HepG2 (cell line): Measurements from ENCODE around the gene ZNF77. TPM values are rescaled to one million over a fixed set of nuclear protein-coding genes. Genes with fewer than 3 reads are reported as not detected.

Experiments
- FOXC1 ChIP-seq: sonication (generic); formaldehyde crosslinking; IDR thresholded peaks from 2 replicates; pipeline ENCODE4 v1.8.0; 2022; ENCODE audit warnings: mild to moderate bottlenecking, missing genetic modification reagents, borderline replicate concordance
- GABPA ChIP-seq, 2 experiments: IDR thresholded peaks; 2 replicates each; pipeline ENCODE4 v1.6.1; 2011 to 2016; ENCODE audit warnings: low read depth in 2 of 2, low read length in 1 of 2, missing biosample characterization in 1 of 2, missing genetic modification characterization in 1 of 2
- HDAC2 ChIP-seq: sonication (generic); formaldehyde crosslinking; IDR thresholded peaks from 2 replicates; pipeline ENCODE4 v1.4.0; 2020; ENCODE audit warnings: missing genetic modification reagents
- NFIC ChIP-seq: IDR thresholded peaks from 2 replicates; pipeline ENCODE4 v1.6.1; 2012; ENCODE audit warnings: mild to moderate bottlenecking, low read length, inconsistent platforms
- RBAK ChIP-seq: sonication (generic); formaldehyde crosslinking; IDR thresholded peaks from 2 replicates; pipeline ENCODE4 v1.5.1; 2020; ENCODE audit warnings: mild to moderate bottlenecking, missing genetic modification reagents
- SMC3 ChIP-seq: IDR thresholded peaks from 2 replicates; pipeline ENCODE4 v1.6.1; 2011; ENCODE audit warnings: low read length, improper control_type of control experiment
- ZFX ChIP-seq: sonication (generic); formaldehyde crosslinking; IDR thresholded peaks from 2 replicates; pipeline ENCODE4 v1.4.0; 2020; ENCODE audit warnings: mild to moderate bottlenecking, low read depth, missing genetic modification reagents, moderate library complexity
- ZMYM3 ChIP-seq: sonication (generic); formaldehyde crosslinking; IDR thresholded peaks from 2 replicates; pipeline ENCODE4 v1.5.1; 2020; ENCODE audit warnings: mild to moderate bottlenecking, missing genetic modification reagents
- ZNF430 ChIP-seq: sonication (generic); formaldehyde crosslinking; IDR thresholded peaks from 2 replicates; pipeline ENCODE4 v1.9.0; 2021; ENCODE audit warnings: mild to moderate bottlenecking, missing genetic modification reagents
- ZNF7 ChIP-seq: IDR thresholded peaks from 2 replicates; pipeline ENCODE4 v1.6.1; 2016; ENCODE audit warnings: missing biosample characterization, missing genetic modification reagents
- polyA plus RNA-seq, 8 experiments: library from polyadenylated mRNA; depleted of rRNA in 3 of 8; stranded (reverse) in 7 of 8; unstranded in 1 of 8; fragments of >200 nt; fragmentation: Illumina TruSeq in 4 of 8; extraction: Trizol in 4 of 8; gene quantifications; 2 replicates each; pipeline versions ENCODE4 v1.2.1 to v1.2.3, GENCODE V29; 2011 to 2016; ENCODE audit warnings: low read depth in 4 of 8, missing spikeins in 1 of 8, mixed read lengths in 1 of 8; ENCODE audit not compliant: insufficient read depth in 1 of 8
- total RNA-seq, 5 experiments: library from RNA; depleted of rRNA; stranded (reverse); fragments of >200 nt; fragmentation: Illumina TruSeq; extraction: Trizol; gene quantifications; 2 replicates each; pipeline ENCODE4 v1.2.3, GENCODE V29; 2016; ENCODE audit warnings: low read depth in 1 of 5
- TF ChIP-seq, protein P1 (sequence below), 2 experiments: fragments of 450-650 bp in 1 of 2; sonication (generic) in 1 of 2; formaldehyde crosslinking in 1 of 2; IDR thresholded peaks; 2 replicates each; pipeline versions ENCODE4 v1.6.1 to v1.8.0; 2016 to 2022; ENCODE audit warnings: antibody characterized with exemption in 1 of 2, mild to moderate bottlenecking in 1 of 2, missing genetic modification reagents in 1 of 2
- TF ChIP-seq, protein P2 (sequence below): sonication (generic); formaldehyde crosslinking; IDR thresholded peaks from 2 replicates; pipeline ENCODE4 v1.5.0; 2020; ENCODE audit warnings: mild to moderate bottlenecking, missing genetic modification reagents
- TF ChIP-seq, protein P3 (sequence below): sonication (generic); formaldehyde crosslinking; IDR thresholded peaks from 2 replicates; pipeline ENCODE4 v1.5.0; 2020; ENCODE audit warnings: mild to moderate bottlenecking, missing genetic modification reagents, moderate library complexity
- TF ChIP-seq, protein P4 (sequence below): sonication (generic); formaldehyde crosslinking; IDR thresholded peaks from 2 replicates; pipeline ENCODE4 v1.8.0; 2022; ENCODE audit warnings: mild to moderate bottlenecking, missing genetic modification reagents, borderline replicate concordance

Gene ZNF77
- total and polyA plus RNA-seq, 2 of the 13 experiments (the other 11 are each of a cell fraction or from before 2014, with no cell fraction given) = 7.1 to 11.5 TPM

DNA sequence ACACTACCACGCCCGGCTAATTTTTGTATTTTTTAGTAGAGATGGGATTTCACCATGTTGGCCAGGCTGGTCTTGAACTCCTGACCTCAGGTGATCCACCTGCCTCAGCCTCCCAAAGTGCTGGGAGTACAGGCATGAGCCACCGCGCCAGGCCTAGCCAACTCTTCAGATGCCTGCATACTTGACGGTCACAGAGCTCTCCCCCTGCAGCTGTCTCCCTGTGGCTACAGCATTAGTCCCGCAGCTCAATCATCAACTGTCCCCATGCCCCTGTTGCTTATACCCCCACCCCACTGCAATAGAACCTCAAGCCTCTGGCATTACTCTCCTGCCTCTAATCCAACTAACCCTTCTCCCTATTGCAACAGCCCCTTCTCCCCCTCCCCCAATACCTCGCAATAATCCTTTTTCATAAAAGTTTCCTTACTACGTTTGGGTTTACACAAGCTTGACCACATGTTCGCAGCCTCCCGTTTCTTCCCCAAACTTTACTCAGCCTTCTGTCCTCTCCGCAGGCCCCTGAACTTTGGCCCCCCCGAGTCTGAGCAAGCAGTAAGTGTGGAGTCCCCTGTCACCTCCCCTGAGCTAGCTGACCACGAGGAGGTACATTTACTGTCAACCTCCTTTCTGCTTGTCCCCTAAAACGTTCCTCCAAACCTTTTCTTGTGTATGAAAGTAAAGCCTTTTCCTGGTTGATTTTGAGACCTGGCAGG is 1.7 kb downstream of the ZNF77 start (continued):
- TF ChIP-seq, protein P1, sequence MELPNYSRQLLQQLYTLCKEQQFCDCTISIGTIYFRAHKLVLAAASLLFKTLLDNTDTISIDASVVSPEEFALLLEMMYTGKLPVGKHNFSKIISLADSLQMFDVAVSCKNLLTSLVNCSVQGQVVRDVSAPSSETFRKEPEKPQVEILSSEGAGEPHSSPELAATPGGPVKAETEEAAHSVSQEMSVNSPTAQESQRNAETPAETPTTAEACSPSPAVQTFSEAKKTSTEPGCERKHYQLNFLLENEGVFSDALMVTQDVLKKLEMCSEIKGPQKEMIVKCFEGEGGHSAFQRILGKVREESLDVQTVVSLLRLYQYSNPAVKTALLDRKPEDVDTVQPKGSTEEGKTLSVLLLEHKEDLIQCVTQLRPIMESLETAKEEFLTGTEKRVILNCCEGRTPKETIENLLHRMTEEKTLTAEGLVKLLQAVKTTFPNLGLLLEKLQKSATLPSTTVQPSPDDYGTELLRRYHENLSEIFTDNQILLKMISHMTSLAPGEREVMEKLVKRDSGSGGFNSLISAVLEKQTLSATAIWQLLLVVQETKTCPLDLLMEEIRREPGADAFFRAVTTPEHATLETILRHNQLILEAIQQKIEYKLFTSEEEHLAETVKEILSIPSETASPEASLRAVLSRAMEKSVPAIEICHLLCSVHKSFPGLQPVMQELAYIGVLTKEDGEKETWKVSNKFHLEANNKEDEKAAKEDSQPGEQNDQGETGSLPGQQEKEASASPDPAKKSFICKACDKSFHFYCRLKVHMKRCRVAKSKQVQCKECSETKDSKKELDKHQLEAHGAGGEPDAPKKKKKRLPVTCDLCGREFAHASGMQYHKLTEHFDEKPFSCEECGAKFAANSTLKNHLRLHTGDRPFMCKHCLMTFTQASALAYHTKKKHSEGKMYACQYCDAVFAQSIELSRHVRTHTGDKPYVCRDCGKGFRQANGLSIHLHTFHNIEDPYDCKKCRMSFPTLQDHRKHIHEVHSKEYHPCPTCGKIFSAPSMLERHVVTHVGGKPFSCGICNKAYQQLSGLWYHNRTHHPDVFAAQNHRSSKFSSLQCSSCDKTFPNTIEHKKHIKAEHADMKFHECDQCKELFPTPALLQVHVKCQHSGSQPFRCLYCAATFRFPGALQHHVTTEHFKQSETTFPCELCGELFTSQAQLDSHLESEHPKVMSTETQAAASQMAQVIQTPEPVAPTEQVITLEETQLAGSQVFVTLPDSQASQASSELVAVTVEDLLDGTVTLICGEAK (IDR thresholded peaks at IDR 0.05) = no peak
- TF ChIP-seq, protein P1 (CRISPR knock-in tag; IDR thresholded peaks at IDR 0.05) = no peak
- TF ChIP-seq ZFX (CRISPR knock-in tag) (peak; percentile 55), ZNF7 (CRISPR knock-in tag) (no peak), ZMYM3 (peak; percentile 28; the same call in 1 of the 2 replicates), GABPA (IDR thresholded peaks at IDR 0.05; ENCODE audit: low read depth, low read length) (no peak), GABPA (CRISPR knock-in tag; IDR thresholded peaks at IDR 0.05; ENCODE audit: low read depth) (no peak), RBAK (CRISPR knock-in tag) (no peak), HDAC2 (0 out of 2 replicates have a peak, but pooled peaks have one; percentile 23), ZNF430 (peak; percentile 33; the same call in 1 of the 2 replicates), FOXC1 (CRISPR knock-in tag) (0 out of 2 replicates have a peak, but pooled peaks have one; percentile 47), NFIC (peak; percentile 23; the same call in 1 of the 2 replicates), SMC3 (peak; percentile 9; the same call in 1 of the 2 replicates)
- TF ChIP-seq, protein P2, sequence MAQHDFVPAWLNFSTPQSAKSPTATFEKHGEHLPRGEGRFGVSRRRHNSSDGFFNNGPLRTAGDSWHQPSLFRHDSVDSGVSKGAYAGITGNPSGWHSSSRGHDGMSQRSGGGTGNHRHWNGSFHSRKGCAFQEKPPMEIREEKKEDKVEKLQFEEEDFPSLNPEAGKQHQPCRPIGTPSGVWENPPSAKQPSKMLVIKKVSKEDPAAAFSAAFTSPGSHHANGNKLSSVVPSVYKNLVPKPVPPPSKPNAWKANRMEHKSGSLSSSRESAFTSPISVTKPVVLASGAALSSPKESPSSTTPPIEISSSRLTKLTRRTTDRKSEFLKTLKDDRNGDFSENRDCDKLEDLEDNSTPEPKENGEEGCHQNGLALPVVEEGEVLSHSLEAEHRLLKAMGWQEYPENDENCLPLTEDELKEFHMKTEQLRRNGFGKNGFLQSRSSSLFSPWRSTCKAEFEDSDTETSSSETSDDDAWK (CRISPR knock-in tag) = no peak
- TF ChIP-seq, protein P3, sequence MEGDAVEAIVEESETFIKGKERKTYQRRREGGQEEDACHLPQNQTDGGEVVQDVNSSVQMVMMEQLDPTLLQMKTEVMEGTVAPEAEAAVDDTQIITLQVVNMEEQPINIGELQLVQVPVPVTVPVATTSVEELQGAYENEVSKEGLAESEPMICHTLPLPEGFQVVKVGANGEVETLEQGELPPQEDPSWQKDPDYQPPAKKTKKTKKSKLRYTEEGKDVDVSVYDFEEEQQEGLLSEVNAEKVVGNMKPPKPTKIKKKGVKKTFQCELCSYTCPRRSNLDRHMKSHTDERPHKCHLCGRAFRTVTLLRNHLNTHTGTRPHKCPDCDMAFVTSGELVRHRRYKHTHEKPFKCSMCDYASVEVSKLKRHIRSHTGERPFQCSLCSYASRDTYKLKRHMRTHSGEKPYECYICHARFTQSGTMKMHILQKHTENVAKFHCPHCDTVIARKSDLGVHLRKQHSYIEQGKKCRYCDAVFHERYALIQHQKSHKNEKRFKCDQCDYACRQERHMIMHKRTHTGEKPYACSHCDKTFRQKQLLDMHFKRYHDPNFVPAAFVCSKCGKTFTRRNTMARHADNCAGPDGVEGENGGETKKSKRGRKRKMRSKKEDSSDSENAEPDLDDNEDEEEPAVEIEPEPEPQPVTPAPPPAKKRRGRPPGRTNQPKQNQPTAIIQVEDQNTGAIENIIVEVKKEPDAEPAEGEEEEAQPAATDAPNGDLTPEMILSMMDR (CRISPR knock-in tag) = peak; percentile 50; the same call in 1 of the 2 replicates
- TF ChIP-seq, protein P4, sequence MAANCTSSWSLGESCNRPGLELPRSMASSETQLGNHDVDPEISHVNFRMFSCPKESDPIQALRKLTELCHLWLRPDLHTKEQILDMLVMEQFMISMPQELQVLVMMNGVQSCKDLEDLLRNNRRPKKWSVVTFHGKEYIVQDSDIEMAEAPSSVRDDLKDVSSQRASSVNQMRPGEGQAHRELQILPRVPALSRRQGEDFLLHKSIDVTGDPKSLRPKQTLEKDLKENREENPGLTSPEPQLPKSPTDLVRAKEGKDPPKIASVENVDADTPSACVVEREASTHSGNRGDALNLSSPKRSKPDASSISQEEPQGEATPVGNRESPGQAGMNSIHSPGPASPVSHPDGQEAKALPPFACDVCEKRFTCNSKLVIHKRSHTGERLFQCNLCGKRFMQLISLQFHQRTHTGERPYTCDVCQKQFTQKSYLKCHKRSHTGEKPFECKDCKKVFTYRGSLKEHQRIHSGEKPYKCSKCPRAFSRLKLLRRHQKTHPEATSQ (CRISPR knock-in tag) = 0 out of 2 replicates have a peak, but pooled peaks have one; percentile 17
